ENCODE results near the gene LRRC8E.

GRCh38 chr19:7933828-7934725 is 45.8 kb downstream of the LRRC8E start:
- no peak for TF ChIP-seq CTCF (IDR thresholded peaks at IDR 0.05; ENCODE audit: low read depth, low read length)
- no peak for TF ChIP-seq POLR2A (IDR thresholded peaks at IDR 0.05; ENCODE audit: extremely low read depth, insufficient read length)
- no peak for TF ChIP-seq MAX (IDR thresholded peaks at IDR 0.05; ENCODE audit: low read depth, low read length)
